ENCODE results near the gene ENTPD8. TPM values are rescaled to one million over a fixed set of nuclear protein-coding genes. Genes with fewer than 3 reads are reported as not detected.

The ENTPD8 gene
- total and polyA plus RNA-seq, 5 donors from 2014 or later: not detected

- Histone ChIP-seq H3K36me3 (ENCODE audit: control insufficient read depth, insufficient read depth, low read length) (no peaks in the 10 kb centered on the region), H3K9me3 (ENCODE audit: control insufficient read depth in 2 of 2, low read length in 2 of 2) (no peaks in the 10 kb centered on the region), H3K27me3 (ENCODE audit: control insufficient read depth, insufficient read depth, low read length) (no peaks in the 10 kb centered on the region), H3K4me3 (ENCODE audit: low read depth, low read length) (peak within 1 kb of the TSS; percentile 32), H3K4me1 (ENCODE audit: control insufficient read depth, insufficient read depth, low read length, poor library complexity, severe bottlenecking) (peaks cover 85% of the 10 kb centered on the region), H3K27ac (ENCODE audit: insufficient read depth, low read length, poor library complexity, severe bottlenecking) (peak within 1 kb of the TSS; percentile 86)
- Mint-ChIP-seq H3K9me3 (peaks cover 0 to 1% (median 0%) of the 10 kb centered on the region in 7 donors), H3K36me3 (no peaks in the 10 kb centered on the region), H3K27ac (peak within 1 kb of the TSS; percentile 60 to 95 (median 93)), H3K4me3 (peak within 1 kb of the TSS; percentile 27 to 84 (median 70)), H3K27me3 (no peaks in the 10 kb centered on the region), H3K4me1 (peaks cover 0 to 52% (median 5%) of the 10 kb centered on the region in 4 donors)
- ATAC-seq (ENCODE audit: low read depth in 2 of 2) (peak; percentile 63 to 75), DNase-seq (peak; percentile 90 to 95 (median 91))
Measured at GRCh38 chr9:137459152-137459600, 18.0 kb upstream of the ENTPD8 start, which contains the start of gene NSMF. Gene NSMF (minus strand): TSS chr9:137459334. CDS start chr9:137459102, 232 bp downstream.

GRCh38 chr9:137458194-137459151 lies 17.3 kb upstream of the ENTPD8 start:
- H3K36me3 Mint-ChIP-seq: no peaks in the 10 kb centered on the region
- DNase-seq (peak in 1 of 3 donors; percentile 25), ATAC-seq (ENCODE audit: low read depth in 2 of 2) (peak; percentile 0 to 3)
- peaks cover 0 to 1% (median 0%) of the 10 kb centered on the region in 7 donors for H3K9me3 Mint-ChIP-seq
- H3K27me3 Mint-ChIP-seq: no peaks in the 10 kb centered on the region
- no peaks in the 10 kb centered on the region for H3K27me3 ChIP-seq (ENCODE audit: control insufficient read depth, insufficient read depth, low read length)
- peak overlapping the region; percentile 60 for H3K27ac ChIP-seq (ENCODE audit: insufficient read depth, low read length, poor library complexity, severe bottlenecking)
- H3K36me3 ChIP-seq (ENCODE audit: control insufficient read depth, insufficient read depth, low read length): no peaks in the 10 kb centered on the region
- peak overlapping the region in 1 of 4 donors; percentile 84 for H3K4me3 Mint-ChIP-seq
- H3K4me1 ChIP-seq (ENCODE audit: control insufficient read depth, insufficient read depth, low read length, poor library complexity, severe bottlenecking): peaks cover 87% of the 10 kb centered on the region
- H3K27ac Mint-ChIP-seq: no peak overlapping the region
- no peaks in the 10 kb centered on the region for H3K9me3 ChIP-seq (ENCODE audit: control insufficient read depth in 2 of 2, low read length in 2 of 2)
- peaks cover 0 to 53% (median 5%) of the 10 kb centered on the region in 4 donors for H3K4me1 Mint-ChIP-seq
- H3K4me3 ChIP-seq (ENCODE audit: low read depth, low read length): no peak overlapping the region

- peak overlapping the region; percentile 52 to 84 (median 68) for H3K4me3 Mint-ChIP-seq
- H3K9me3 Mint-ChIP-seq: peaks cover 0 to 1% (median 0%) of the 10 kb centered on the region in 7 donors
- no peak overlapping the region for H3K27ac Mint-ChIP-seq
- ATAC-seq (ENCODE audit: low read depth in 2 of 2) (no peak), DNase-seq (no peak)
- Histone ChIP-seq H3K27me3 (ENCODE audit: control insufficient read depth, insufficient read depth, low read length) (no peaks in the 10 kb centered on the region), H3K4me1 (ENCODE audit: control insufficient read depth, insufficient read depth, low read length, poor library complexity, severe bottlenecking) (peaks cover 87% of the 10 kb centered on the region), H3K27ac (ENCODE audit: insufficient read depth, low read length, poor library complexity, severe bottlenecking) (no peak overlapping the region), H3K36me3 (ENCODE audit: control insufficient read depth, insufficient read depth, low read length) (no peaks in the 10 kb centered on the region), H3K4me3 (ENCODE audit: low read depth, low read length) (no peak overlapping the region), H3K9me3 (ENCODE audit: control insufficient read depth in 2 of 2, low read length in 2 of 2) (no peaks in the 10 kb centered on the region)
- no peaks in the 10 kb centered on the region for H3K36me3 Mint-ChIP-seq
- no peaks in the 10 kb centered on the region for H3K27me3 Mint-ChIP-seq
- H3K4me1 Mint-ChIP-seq: peaks cover 0 to 54% (median 5%) of the 10 kb centered on the region in 4 donors
Measured at GRCh38 chr9:137457406-137458193, 16.4 kb upstream of the ENTPD8 start.

- H3K27me3 Mint-ChIP-seq: no peaks in the 10 kb centered on the region
- no peak for ATAC-seq (ENCODE audit: low read depth in 2 of 2)
- Histone ChIP-seq H3K4me3 (ENCODE audit: low read depth, low read length) (no peak overlapping the region), H3K9me3 (ENCODE audit: control insufficient read depth in 2 of 2, low read length in 2 of 2) (no peaks in the 10 kb centered on the region), H3K27ac (ENCODE audit: insufficient read depth, low read length, poor library complexity, severe bottlenecking) (no peak overlapping the region), H3K27me3 (ENCODE audit: control insufficient read depth, insufficient read depth, low read length) (no peaks in the 10 kb centered on the region), H3K4me1 (ENCODE audit: control insufficient read depth, insufficient read depth, low read length, poor library complexity, severe bottlenecking) (peaks cover 87% of the 10 kb centered on the region), H3K36me3 (ENCODE audit: control insufficient read depth, insufficient read depth, low read length) (no peaks in the 10 kb centered on the region)
- H3K36me3 Mint-ChIP-seq: no peaks in the 10 kb centered on the region
- H3K9me3 Mint-ChIP-seq: peaks cover 0 to 1% (median 0%) of the 10 kb centered on the region in 7 donors
- peaks cover 0 to 58% (median 3%) of the 10 kb centered on the region in 4 donors for H3K4me1 Mint-ChIP-seq
- H3K4me3 Mint-ChIP-seq: peak overlapping the region; percentile 48 to 84 (median 67)
- DNase-seq: no peak
- H3K27ac Mint-ChIP-seq: peak overlapping the region in 2 of 3 donors; percentile 20 to 59
Measured at GRCh38 chr9:137456864-137457405, 15.8 kb upstream of the ENTPD8 start.

- no peak overlapping the region for H3K27ac ChIP-seq (ENCODE audit: insufficient read depth, low read length, poor library complexity, severe bottlenecking)
- no peak overlapping the region for H3K4me3 ChIP-seq (ENCODE audit: low read depth, low read length)
- H3K4me1 Mint-ChIP-seq: peaks cover 0 to 59% (median 2%) of the 10 kb centered on the region in 4 donors
- no peaks in the 10 kb centered on the region for H3K36me3 Mint-ChIP-seq
- H3K27ac Mint-ChIP-seq: peak overlapping the region in 1 of 3 donors; percentile 69
- ATAC-seq (ENCODE audit: low read depth in 2 of 2) (no peak), DNase-seq (no peak)
- no peaks in the 10 kb centered on the region for H3K9me3 Mint-ChIP-seq
- H3K4me1 ChIP-seq (ENCODE audit: control insufficient read depth, insufficient read depth, low read length, poor library complexity, severe bottlenecking): peaks cover 86% of the 10 kb centered on the region
- H3K4me3 Mint-ChIP-seq: peak overlapping the region; percentile 48 to 84 (median 74)
- no peaks in the 10 kb centered on the region for H3K9me3 ChIP-seq (ENCODE audit: control insufficient read depth in 2 of 2, low read length in 2 of 2)
- H3K27me3 ChIP-seq (ENCODE audit: control insufficient read depth, insufficient read depth, low read length): no peaks in the 10 kb centered on the region
- H3K36me3 ChIP-seq (ENCODE audit: control insufficient read depth, insufficient read depth, low read length): no peaks in the 10 kb centered on the region
- no peaks in the 10 kb centered on the region for H3K27me3 Mint-ChIP-seq
Measured at GRCh38 chr9:137456061-137456863, 15.1 kb upstream of the ENTPD8 start.

- Mint-ChIP-seq H3K4me1 (peaks cover 0 to 54% (median 2%) of the 10 kb centered on the region in 4 donors), H3K4me3 (peak overlapping the region; percentile 21 to 84 (median 46)), H3K27ac (peak overlapping the region in 1 of 3 donors; percentile 69), H3K9me3 (no peaks in the 10 kb centered on the region), H3K27me3 (no peaks in the 10 kb centered on the region), H3K36me3 (no peaks in the 10 kb centered on the region)
- no peaks in the 10 kb centered on the region for H3K36me3 ChIP-seq (ENCODE audit: control insufficient read depth, insufficient read depth, low read length)
- ATAC-seq (ENCODE audit: low read depth in 2 of 2): no peak
- no peaks in the 10 kb centered on the region for H3K27me3 ChIP-seq (ENCODE audit: control insufficient read depth, insufficient read depth, low read length)
- H3K27ac ChIP-seq (ENCODE audit: insufficient read depth, low read length, poor library complexity, severe bottlenecking): no peak overlapping the region
- no peak for DNase-seq
- H3K4me3 ChIP-seq (ENCODE audit: low read depth, low read length): no peak overlapping the region
- no peaks in the 10 kb centered on the region for H3K9me3 ChIP-seq (ENCODE audit: control insufficient read depth in 2 of 2, low read length in 2 of 2)
- peaks cover 84% of the 10 kb centered on the region for H3K4me1 ChIP-seq (ENCODE audit: control insufficient read depth, insufficient read depth, low read length, poor library complexity, severe bottlenecking)
Measured at GRCh38 chr9:137455359-137455991, 14.3 kb upstream of the ENTPD8 start.
